OCI-LY3 (cell line): ENCODE results near the gene YBX2.

Experiments
- EZH2phosphoT487 ChIP-seq: fragments of 200-600 bp; shearing (Covaris generic); IDR thresholded peaks from 2 replicates; pipeline ENCODE4 v1.6.1; 2018; ENCODE audit warnings: antibody characterized with exemption, mixed run types, low read depth
- TF ChIP-seq, protein P1 (sequence below): fragments of 200-600, 300-600 bp; sonication (generic); IDR thresholded peaks from 2 replicates; pipeline ENCODE4 v1.5.1; 2014; ENCODE audit warnings: antibody characterized with exemption, low read length, low read depth

DNA sequence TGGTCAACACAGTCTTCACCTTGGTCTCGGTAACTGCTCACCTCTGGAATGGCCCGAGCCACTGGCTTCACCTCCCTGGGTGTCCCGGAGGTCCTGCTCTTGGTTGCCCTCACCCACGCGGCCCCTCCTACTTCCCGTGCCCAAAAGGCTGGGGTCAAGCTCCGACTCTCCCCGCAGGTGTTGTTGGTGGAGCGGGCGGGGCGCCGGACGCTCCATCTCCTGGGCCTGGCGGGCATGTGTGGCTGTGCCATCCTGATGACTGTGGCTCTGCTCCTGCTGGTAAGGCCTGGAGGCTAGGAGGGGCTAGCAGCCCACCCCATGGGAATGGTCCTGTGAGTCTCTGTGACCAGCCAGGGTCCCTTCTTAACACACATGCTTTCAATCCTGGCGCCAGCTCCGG is 9.5 kb downstream of the YBX2 start:
- TF ChIP-seq, protein P1, sequence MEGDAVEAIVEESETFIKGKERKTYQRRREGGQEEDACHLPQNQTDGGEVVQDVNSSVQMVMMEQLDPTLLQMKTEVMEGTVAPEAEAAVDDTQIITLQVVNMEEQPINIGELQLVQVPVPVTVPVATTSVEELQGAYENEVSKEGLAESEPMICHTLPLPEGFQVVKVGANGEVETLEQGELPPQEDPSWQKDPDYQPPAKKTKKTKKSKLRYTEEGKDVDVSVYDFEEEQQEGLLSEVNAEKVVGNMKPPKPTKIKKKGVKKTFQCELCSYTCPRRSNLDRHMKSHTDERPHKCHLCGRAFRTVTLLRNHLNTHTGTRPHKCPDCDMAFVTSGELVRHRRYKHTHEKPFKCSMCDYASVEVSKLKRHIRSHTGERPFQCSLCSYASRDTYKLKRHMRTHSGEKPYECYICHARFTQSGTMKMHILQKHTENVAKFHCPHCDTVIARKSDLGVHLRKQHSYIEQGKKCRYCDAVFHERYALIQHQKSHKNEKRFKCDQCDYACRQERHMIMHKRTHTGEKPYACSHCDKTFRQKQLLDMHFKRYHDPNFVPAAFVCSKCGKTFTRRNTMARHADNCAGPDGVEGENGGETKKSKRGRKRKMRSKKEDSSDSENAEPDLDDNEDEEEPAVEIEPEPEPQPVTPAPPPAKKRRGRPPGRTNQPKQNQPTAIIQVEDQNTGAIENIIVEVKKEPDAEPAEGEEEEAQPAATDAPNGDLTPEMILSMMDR: no peak
- TF ChIP-seq EZH2phosphoT487: no peak
